ENCODE measurements around the gene CDC14B.
"Not testable (repeated sequence)": the region's sequence is repeated elsewhere in the genome, so short reads cannot be mapped to it uniquely, and the experiment has no call there.

CDC14B gene

DNA sequence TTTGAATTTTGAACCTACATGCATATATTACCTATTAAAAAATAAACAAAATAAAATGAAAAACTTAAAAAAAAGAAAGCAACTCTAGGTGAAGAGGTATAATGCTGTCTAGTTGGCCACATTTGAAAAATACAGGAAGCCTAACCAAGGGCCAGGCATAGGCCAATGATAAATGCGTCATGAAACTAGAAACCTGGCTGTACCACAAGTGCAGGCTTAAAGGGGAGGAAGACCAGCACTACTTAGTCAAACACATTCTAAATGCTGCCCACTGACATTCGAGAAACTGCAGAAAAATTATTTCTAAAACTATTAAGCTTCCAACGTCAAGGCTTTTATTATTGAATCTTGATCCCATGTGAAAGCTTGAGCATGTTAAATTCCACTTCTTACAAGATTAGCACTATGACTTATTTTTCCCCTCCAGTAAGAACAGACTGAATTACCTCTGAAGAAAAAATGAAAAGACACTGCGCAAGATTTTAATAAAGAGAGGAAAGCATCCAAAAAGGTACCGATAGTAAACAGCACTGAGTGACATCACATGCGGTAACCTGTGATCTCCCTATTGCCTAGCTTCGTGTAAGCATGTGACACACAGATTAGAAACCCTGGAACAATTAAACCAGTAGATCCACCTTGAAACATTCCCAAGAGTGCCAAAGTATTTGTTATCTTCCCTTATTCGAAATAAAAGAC lies 16.2 kb downstream of the CDC14B start:
- no peak for DNase-seq (ENCODE audit: extremely low spot score)
- ChIA-PET CTCF (no interaction called here), POLR2A (no interaction called here)
- TF ChIP-seq BHLHE40 (IDR thresholded peaks at IDR 0.05; ENCODE audit: borderline replicate concordance) (no peak), FOXM1 (IDR thresholded peaks at IDR 0.05; ENCODE audit: borderline replicate concordance) (no peak), FOXA1 (IDR thresholded peaks at IDR 0.05) (no peak)

DNA sequence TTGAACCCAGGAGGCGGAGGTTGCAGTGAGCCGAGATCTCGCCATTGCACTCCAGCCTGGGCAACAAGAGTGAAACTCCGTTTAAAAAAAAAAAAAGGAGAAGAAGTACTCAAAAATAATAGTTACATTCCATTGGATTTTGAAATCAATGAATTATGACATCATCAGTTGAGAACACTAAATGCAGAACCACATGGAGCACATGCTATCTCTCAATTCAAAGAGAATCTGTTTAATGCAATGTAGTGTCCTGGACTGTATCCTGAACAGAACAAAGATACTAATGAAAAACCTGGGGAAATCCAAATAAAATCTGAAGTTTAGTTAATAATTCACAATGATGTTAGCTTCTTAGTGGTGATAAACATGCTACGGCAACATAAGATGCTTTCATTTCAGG lies 20.3 kb downstream of the CDC14B start:
- POLR2A ChIA-PET: no interaction called here
- CTCF ChIA-PET: no interaction called here
- no peak for TF ChIP-seq ARNT (IDR thresholded peaks at IDR 0.05)
- TF ChIP-seq L3MBTL2 (conservative IDR thresholded peaks at IDR 0.05): no peak
- TF ChIP-seq BHLHE40 (IDR thresholded peaks at IDR 0.05; ENCODE audit: borderline replicate concordance): no peak
- no peak for TF ChIP-seq LEF1 (IDR thresholded peaks at IDR 0.05; ENCODE audit: borderline replicate concordance)
- DNase-seq (ENCODE audit: extremely low spot score): no peak

DNA sequence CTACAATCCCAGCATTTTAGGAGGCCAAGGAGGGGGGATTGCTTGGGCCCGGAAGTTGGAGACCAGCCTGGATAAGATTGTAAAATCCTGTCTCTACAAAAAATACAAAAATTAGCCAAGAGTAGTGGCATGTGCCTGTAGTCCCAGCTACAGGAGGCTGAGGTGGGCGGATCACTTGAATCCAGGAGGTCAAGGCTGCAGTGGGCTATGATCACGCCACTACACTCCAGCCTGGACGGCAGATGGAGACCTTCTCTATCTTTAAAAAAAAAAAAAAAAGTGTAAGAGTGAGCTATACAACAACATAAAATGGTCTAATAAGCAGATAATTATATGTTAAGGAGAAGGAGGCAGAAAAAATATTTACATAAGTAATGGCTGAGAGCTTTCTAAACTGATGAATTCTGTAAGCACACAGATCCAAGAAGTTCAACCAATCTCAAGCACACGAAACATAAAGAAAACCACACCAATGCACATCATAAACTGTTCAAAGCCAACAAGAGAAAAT lies 23.0 kb downstream of the CDC14B start:
- TF ChIP-seq ZNF384 (IDR thresholded peaks at IDR 0.05): peak; percentile 56
- no peak for TF ChIP-seq BHLHE40 (IDR thresholded peaks at IDR 0.05; ENCODE audit: borderline replicate concordance)
- ChIA-PET POLR2A (no interaction called here), CTCF (no interaction called here)
- DNase-seq (ENCODE audit: extremely low spot score): no peak

DNA sequence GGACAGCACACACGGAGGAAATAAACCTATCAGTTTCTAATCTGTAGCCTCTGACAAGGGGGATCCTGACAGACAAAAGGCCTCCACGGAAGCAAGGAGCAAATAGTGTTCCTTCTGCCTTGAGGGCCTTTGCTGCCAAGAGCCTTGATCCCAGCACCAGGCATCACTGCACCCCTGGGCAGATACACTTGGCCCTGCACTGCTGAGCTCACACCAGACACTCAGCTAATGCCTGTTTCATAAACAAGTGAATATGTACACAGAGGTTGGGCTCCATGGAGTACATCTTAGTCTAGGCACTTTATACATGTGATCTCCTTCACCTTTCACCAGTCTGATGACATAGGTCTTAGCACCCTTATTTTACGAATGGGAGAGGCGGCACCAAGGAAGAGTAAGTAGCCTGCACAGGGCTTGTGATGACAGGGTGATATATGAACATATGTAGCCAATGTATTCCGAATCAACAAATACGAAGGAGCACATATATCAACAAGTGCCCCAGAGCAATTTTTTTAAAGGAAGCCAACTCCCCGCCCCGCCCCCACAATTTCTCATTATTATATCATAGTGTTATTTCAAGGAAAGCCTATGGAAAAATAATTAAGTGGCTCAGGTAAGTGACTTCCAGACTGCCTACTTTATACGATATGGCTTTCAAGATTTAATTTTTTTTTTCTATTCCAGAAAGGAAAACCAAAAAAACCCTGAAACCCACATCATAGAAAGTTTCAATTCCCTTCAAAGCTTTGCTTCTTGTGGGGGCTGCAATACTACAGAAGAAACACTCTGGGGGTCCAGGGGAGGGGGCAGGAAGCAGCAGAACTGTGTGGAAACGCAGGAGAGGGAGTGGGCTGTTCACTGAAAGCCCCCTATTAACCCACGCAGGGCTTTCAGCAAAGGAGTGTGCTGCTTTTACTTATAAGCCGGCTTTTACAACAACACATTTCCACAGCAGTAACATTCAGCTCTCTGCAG lies 32.0 kb downstream of the CDC14B start:
- POLR2A ChIA-PET: no interaction called here
- CTCF ChIA-PET: no interaction called here
- no peak for DNase-seq (ENCODE audit: extremely low spot score)
- TF ChIP-seq ZNF384 (IDR thresholded peaks at IDR 0.05): no peak
- TF ChIP-seq, protein P1, sequence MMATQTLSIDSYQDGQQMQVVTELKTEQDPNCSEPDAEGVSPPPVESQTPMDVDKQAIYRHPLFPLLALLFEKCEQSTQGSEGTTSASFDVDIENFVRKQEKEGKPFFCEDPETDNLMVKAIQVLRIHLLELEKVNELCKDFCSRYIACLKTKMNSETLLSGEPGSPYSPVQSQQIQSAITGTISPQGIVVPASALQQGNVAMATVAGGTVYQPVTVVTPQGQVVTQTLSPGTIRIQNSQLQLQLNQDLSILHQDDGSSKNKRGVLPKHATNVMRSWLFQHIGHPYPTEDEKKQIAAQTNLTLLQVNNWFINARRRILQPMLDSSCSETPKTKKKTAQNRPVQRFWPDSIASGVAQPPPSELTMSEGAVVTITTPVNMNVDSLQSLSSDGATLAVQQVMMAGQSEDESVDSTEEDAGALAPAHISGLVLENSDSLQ (IDR thresholded peaks at IDR 0.05): peak; percentile 20; the same call in 1 of the 2 replicates
- TF ChIP-seq CTBP1 (IDR thresholded peaks at IDR 0.05; ENCODE audit: borderline replicate concordance): no peak
- no peak for TF ChIP-seq FOXK2 (IDR thresholded peaks at IDR 0.05)

DNA sequence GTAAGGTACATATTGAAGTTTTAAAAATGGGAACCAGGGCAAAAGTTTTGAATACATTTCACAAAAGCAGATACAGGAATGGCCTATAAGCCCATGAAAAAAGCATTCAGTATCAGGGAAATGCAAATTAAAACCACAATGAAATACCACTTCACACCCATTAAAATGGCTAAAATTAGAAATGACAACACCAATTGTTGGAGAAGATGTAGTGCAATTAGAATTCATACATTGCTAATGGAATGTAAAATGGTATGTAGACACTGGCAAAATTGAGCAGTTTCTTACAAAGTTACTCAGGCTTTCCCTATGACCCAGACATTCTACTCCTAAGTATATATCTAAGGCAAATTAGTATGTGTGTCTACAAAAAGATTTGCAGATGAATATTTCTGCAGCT lies 34.2 kb downstream of the CDC14B start:
- POLR2A ChIA-PET: no interaction called here
- no peak for DNase-seq (ENCODE audit: extremely low spot score)
- CTCF ChIA-PET: no interaction called here
- TF ChIP-seq ELF4 (IDR thresholded peaks at IDR 0.05): no peak
- no peak for TF ChIP-seq FOXK2 (IDR thresholded peaks at IDR 0.05)
- no peak for TF ChIP-seq NFRKB (IDR thresholded peaks at IDR 0.05)
- TF ChIP-seq FOXA1 (IDR thresholded peaks at IDR 0.05): no peak
- no peak for TF ChIP-seq FOXM1 (IDR thresholded peaks at IDR 0.05; ENCODE audit: borderline replicate concordance)
- TF ChIP-seq TARDBP (IDR thresholded peaks at IDR 0.05): no peak
- no peak for TF ChIP-seq SP1 (IDR thresholded peaks at IDR 0.05)
- TF ChIP-seq L3MBTL2 (conservative IDR thresholded peaks at IDR 0.05): no peak
- TF ChIP-seq, protein P1 (IDR thresholded peaks at IDR 0.05): no peak
- no peak for TF ChIP-seq HDGF (IDR thresholded peaks at IDR 0.05; ENCODE audit: borderline replicate concordance)
- no peak for TF ChIP-seq ARNT (IDR thresholded peaks at IDR 0.05)
- TF ChIP-seq BHLHE40 (IDR thresholded peaks at IDR 0.05; ENCODE audit: borderline replicate concordance): no peak

DNA sequence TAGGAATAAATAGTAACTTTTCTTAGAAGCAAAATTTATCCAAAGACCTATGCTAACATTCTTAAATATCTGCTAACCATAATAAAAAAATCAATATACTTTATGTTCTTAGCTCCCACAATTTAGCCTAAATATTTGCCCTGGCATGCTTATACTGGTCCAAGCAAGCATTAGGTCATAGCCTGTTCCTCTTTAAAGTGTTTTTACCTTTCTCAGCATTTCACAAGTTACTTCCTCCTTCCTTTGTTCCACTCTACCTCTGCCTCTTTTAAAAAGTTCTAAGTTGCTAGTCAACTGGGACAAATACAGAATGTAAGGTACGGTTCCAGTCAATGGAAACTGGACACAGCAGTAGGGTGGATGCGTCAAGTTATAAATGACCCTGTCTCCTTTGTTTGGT lies 37.4 kb downstream of the CDC14B start:
- DNase-seq (ENCODE audit: extremely low spot score); POLR2A ChIA-PET: not testable (repeated sequence)
- CTCF ChIA-PET: interaction anchor here (0.6 to 1.1 kb wide), 2 partner anchors 15 to 25 kb away, joined by 3 to 5 read pairs; no protein-coding TSS in a partner anchor

DNA sequence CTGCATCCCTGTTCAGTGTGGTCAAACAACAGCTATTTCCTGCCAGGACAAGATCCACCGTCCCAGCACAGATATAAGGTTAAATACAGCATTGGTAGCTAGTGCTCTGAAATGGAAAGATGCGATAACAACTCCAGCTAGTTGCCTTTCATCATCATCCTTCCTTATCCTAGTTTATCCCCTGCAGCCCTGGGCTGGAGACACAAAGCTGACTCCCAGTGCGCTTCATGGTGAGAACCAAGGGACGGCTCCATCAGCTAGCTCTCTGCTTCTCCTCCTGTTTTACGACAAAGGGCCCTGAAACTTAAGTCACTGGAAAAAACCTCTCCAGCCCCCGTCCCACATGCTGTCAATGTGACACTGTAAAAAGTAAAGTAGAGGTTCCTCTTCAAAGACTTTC lies 37.9 kb downstream of the CDC14B start:
- POLR2A ChIA-PET: no interaction called here
- CTCF ChIA-PET: interaction anchor here (0.7 kb wide), 1 partner anchor 85 kb away, joined by 3 read pairs; no protein-coding TSS in a partner anchor
- DNase-seq (ENCODE audit: extremely low spot score): no peak
- TF ChIP-seq HDGF (IDR thresholded peaks at IDR 0.05; ENCODE audit: borderline replicate concordance) (no peak), TARDBP (IDR thresholded peaks at IDR 0.05) (no peak), LEF1 (IDR thresholded peaks at IDR 0.05; ENCODE audit: borderline replicate concordance) (no peak), SP1 (IDR thresholded peaks at IDR 0.05) (no peak), ELF4 (IDR thresholded peaks at IDR 0.05) (no peak), NFRKB (IDR thresholded peaks at IDR 0.05) (no peak), L3MBTL2 (conservative IDR thresholded peaks at IDR 0.05) (no peak), CTBP1 (IDR thresholded peaks at IDR 0.05; ENCODE audit: borderline replicate concordance) (no peak), FOXM1 (IDR thresholded peaks at IDR 0.05; ENCODE audit: borderline replicate concordance) (no peak), BHLHE40 (IDR thresholded peaks at IDR 0.05; ENCODE audit: borderline replicate concordance) (no peak), SUZ12 (IDR thresholded peaks at IDR 0.05) (no peak), FOXK2 (IDR thresholded peaks at IDR 0.05) (no peak)

Measured in HEK293T (cell line).